Mucosa of rectum (tissue), 2 donors: ENCODE data around the gene QSOX1.

Experiments used
- H3K27ac ChIP-seq, 2 donors: one replicate each; pipeline ENCODE4 v1.7.0; 2013; ENCODE audit warnings: inconsistent platforms in 2 of 2, low read depth in 2 of 2, low read length in 2 of 2
- H3K27me3 ChIP-seq, 2 donors: one replicate each; pipeline ENCODE4 v1.7.0; 2013; ENCODE audit warnings: low read length in 2 of 2; ENCODE audit not compliant: control insufficient read depth in 2 of 2, insufficient read depth in 2 of 2
- H3K36me3 ChIP-seq, 2 donors: one replicate each; pipeline ENCODE4 v1.7.0; 2013; ENCODE audit warnings: low read length in 2 of 2; ENCODE audit not compliant: control insufficient read depth in 2 of 2, insufficient read depth in 2 of 2
- H3K4me1 ChIP-seq, 2 donors: one replicate each; pipeline ENCODE4 v1.7.0; 2013; ENCODE audit warnings: low read length in 2 of 2, mild to moderate bottlenecking in 1 of 2; ENCODE audit not compliant: control insufficient read depth in 2 of 2, insufficient read depth in 2 of 2
- H3K4me3 ChIP-seq, 2 donors: one replicate each; pipeline ENCODE4 v1.7.0; 2013; ENCODE audit warnings: low read length in 2 of 2
- H3K9ac ChIP-seq, 2 donors: one replicate each; pipeline ENCODE4 v1.7.0; 2013; ENCODE audit warnings: low read length in 2 of 2, low read depth in 1 of 2, mild to moderate bottlenecking in 1 of 2
- H3K9me3 ChIP-seq, 2 donors: one replicate each; pipeline ENCODE4 v1.7.0; 2013; ENCODE audit warnings: low read length in 2 of 2; ENCODE audit not compliant: control insufficient read depth in 2 of 2
- donor health status: healthy.
- donor health status: Normal muscosa, but diverticular disease.

QSOX1 gene

DNA sequence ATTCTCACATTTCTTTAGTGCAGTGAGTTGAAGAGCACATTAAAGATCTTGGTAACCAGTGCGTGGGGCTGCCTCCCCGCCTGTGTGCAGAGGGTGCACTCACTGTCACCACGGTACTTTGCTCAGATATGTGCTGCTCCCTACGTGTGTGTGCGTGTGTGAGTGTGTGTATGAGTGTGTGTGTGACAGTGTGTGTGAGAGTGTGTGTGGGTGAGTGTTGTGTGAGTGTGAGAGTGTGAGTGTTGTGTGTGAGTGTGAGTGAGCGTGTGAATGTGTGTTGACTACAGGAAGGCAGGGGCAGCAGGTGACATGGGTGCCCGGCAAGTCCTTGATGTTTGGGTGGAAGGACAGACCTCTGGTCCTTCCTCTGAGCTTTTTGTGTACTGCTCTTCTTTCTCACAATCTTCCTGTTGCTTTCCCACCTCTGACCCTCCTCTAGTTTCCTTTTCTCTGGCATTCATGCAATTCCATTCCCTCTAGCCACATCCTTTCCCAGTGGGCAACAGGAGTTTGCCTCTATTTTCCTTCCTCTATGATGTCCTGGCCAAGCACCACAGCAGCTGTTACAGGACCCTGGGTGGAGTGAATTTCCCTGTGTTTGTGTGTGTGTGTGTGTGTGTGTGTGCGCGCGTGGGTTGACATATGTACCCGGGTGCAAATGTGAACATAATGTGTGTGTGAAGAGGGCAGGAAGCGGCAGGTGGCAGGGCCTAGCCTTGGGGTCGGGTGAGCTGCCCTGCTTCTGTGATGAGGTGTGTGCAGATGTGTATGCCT, 95.2 kb downstream of the QSOX1 start:
- Histone ChIP-seq H3K27me3 (peaks cover 0 to 10% of the 10 kb centered on the region in 2 donors), H3K4me1 (peaks cover 0 to under 1% of the 10 kb centered on the region in 2 donors), H3K36me3 (no peaks in the 10 kb centered on the region), H3K9me3 (no peaks in the 10 kb centered on the region), H3K9ac (no peak overlapping the region), H3K4me3 (no peak overlapping the region), H3K27ac (no peak overlapping the region)

DNA sequence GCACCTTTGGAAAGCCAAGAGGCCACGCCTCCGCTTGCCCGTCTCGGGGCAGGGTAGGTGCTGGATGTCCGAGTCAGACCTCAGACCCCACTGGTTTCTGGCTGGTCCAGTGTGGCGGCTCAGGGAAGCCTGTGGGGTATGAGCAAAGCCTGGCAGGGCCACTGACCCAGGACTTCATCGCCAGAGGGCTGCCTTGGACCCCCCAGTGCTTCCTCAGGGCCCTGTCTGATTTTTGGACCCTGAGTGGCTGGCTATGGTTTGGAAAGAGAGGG, 95.8 kb downstream of the QSOX1 start:
- Histone ChIP-seq H3K4me1 (no peaks in the 10 kb centered on the region), H3K9ac (no peak overlapping the region), H3K27ac (no peak overlapping the region), H3K4me3 (no peak overlapping the region), H3K36me3 (no peaks in the 10 kb centered on the region), H3K9me3 (no peaks in the 10 kb centered on the region), H3K27me3 (peaks cover 0 to 9% of the 10 kb centered on the region in 2 donors)

DNA sequence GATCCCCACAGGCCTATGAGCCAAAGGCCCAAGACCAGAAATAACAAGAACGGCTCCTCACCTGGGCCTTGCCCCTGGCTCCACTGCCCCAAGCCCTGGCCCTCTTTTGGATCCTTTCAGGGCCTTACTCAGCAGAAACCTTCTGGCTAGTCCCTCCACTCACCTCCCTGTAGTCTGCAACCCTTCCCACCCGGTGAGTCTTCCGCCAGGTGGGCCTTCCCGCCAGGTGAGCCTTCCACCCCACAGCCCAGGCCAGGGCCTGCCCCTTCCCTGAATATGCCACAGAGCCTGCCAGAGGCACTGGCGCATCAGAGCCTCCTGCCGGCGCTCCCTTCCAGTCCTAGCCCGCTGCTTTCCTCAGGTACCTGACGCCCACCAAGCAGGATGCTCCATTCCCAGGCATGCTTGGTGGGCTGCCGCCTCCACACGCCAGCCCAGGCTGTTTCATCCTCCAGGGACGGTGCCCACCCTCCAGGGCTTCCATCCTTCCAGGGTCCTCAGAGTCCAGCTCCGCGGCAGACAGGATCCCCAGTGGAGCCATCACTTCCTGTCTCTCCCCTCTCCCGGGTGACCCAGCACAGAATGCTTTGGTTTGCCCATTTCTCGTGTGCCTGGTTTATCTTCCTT, 96.3 kb downstream of the QSOX1 start:
- Histone ChIP-seq H3K9me3 (no peaks in the 10 kb centered on the region), H3K4me1 (no peaks in the 10 kb centered on the region), H3K9ac (no peak overlapping the region), H3K4me3 (no peak overlapping the region), H3K36me3 (no peaks in the 10 kb centered on the region), H3K27ac (no peak overlapping the region), H3K27me3 (peaks cover 0 to 9% of the 10 kb centered on the region in 2 donors)

DNA sequence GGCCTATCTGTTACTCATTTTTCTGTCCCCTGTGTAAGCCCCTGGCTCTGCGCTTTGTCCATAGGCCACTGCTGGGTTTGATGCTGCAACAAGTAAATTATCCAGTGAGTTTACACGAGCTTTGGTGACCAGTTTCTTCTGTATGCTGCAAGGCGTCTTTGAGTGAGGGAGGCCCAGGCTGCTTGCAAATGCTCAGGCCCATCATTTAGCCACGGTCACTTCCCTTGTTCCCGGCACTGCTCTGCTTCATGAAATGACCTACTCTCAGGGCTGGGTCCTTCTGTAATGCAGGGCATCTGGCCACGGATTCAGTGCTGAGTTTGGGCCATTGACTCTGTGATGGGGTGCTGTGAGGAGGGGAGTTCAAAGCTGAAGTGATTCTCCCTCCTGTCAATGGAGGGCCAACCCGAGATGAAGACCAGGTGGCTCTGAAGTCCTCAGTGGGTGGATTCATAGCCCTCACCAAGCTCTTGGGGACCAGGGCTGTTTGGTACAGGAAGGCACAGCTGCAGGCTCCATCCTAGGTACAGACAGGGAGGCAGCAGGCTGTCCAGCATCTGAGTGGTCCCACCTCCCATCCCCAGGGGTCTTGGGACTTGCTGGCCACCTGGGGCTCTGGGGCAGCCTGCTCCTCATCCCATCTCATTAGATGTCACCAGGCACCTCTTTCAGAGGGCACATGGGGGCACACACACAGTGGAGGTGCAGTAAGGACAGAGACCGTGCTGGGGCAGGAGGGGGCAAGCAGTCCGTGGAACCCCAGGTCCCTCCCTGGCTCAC, 97.0 kb downstream of the QSOX1 start:
- H3K4me3 ChIP-seq = no peak overlapping the region
- H3K27ac ChIP-seq = no peak overlapping the region
- H3K27me3 ChIP-seq = peaks cover 0 to 9% of the 10 kb centered on the region in 2 donors
- no peaks in the 10 kb centered on the region for H3K4me1 ChIP-seq
- H3K9me3 ChIP-seq = no peaks in the 10 kb centered on the region
- H3K36me3 ChIP-seq = no peaks in the 10 kb centered on the region
- no peak overlapping the region for H3K9ac ChIP-seq

- no peaks in the 10 kb centered on the region for H3K9me3 ChIP-seq
- H3K27ac ChIP-seq = no peak overlapping the region
- H3K36me3 ChIP-seq = no peaks in the 10 kb centered on the region
- H3K4me3 ChIP-seq = no peak overlapping the region
- H3K27me3 ChIP-seq = peaks cover 0 to 12% of the 10 kb centered on the region in 2 donors
- no peak overlapping the region for H3K9ac ChIP-seq
- H3K4me1 ChIP-seq = no peaks in the 10 kb centered on the region
Measured at GRCh38 chr1:180252638-180253536, 98.2 kb downstream of the QSOX1 start.
